HG03045 (cell line): ENCODE results near the gene SH3GLB2.

Source experiments
- ATAC-seq: cut with Tn5 transposase; IDR thresholded peaks from one replicate; pipeline ENCODE4 v1.9.1; 2021; ENCODE audit warnings: mild to moderate bottlenecking, moderate library complexity; ENCODE audit not compliant: unreplicated experiment

SH3GLB2 gene

GRCh38 chr9:129028192-129028966, at the start of gene SH3GLB2:
TSS of gene SH3GLB2 (minus strand) at chr9:129028331. CDS start at chr9:129028154, 177 bp downstream.
- peak; percentile 72 for ATAC-seq

- no peak for ATAC-seq
Observed at GRCh38 chr9:129077236-129077635, 49.1 kb upstream of the SH3GLB2 start.

- ATAC-seq: no peak
Observed at GRCh38 chr9:129076640-129077037, 48.5 kb upstream of the SH3GLB2 start.

- ATAC-seq: no peak
Observed at GRCh38 chr9:129075996-129076639, 48.0 kb upstream of the SH3GLB2 start.

- no peak for ATAC-seq
Observed at GRCh38 chr9:129074106-129074505, 46.0 kb upstream of the SH3GLB2 start.

- no peak for ATAC-seq
Observed at GRCh38 chr9:129073404-129073803, 45.3 kb upstream of the SH3GLB2 start.

GRCh38 chr9:129072171-129072570, 44.0 kb upstream of the SH3GLB2 start:
- no peak for ATAC-seq

- no peak for ATAC-seq
Observed at GRCh38 chr9:129071526-129072126, 43.5 kb upstream of the SH3GLB2 start.

- no peak for ATAC-seq
Observed at GRCh38 chr9:129070696-129071525, 42.8 kb upstream of the SH3GLB2 start.

GRCh38 chr9:129069862-129070641, 41.9 kb upstream of the SH3GLB2 start:
- no peak for ATAC-seq

GRCh38 chr9:129068990-129069861, 41.1 kb upstream of the SH3GLB2 start:
- ATAC-seq: no peak

- ATAC-seq: no peak
Observed at GRCh38 chr9:129068110-129068509, 40.0 kb upstream of the SH3GLB2 start.

- no peak for ATAC-seq
Observed at GRCh38 chr9:129064499-129064908, 36.4 kb upstream of the SH3GLB2 start.

- no peak for ATAC-seq
Observed at GRCh38 chr9:129063061-129063460, 34.9 kb upstream of the SH3GLB2 start.

- no peak for ATAC-seq
Observed at GRCh38 chr9:129060991-129061390, 32.9 kb upstream of the SH3GLB2 start.

- ATAC-seq: no peak
Observed at GRCh38 chr9:129059796-129060785, 32.0 kb upstream of the SH3GLB2 start.

- ATAC-seq: no peak
Observed at GRCh38 chr9:129058965-129059795, 31.0 kb upstream of the SH3GLB2 start.
